DMS53 treated with DMSO at 0.1 percent for 48 hours (cell line): ENCODE measurements around the gene TANK.

Experiments
- DNase-seq: peaks from one replicate; lab custom pipeline; 2025; ENCODE audit not compliant: unreplicated experiment; lab: John Stamatoyannopoulos, UW

Gene TANK

GRCh38 chr2:161228511-161229240, 68.4 kb downstream of the TANK start:
- DNase-seq: no peak

- no peak for DNase-seq
Observed at GRCh38 chr2:161230959-161231358, 70.7 kb downstream of the TANK start.

GRCh38 chr2:161232571-161232970, 72.3 kb downstream of the TANK start:
- DNase-seq: no peak

GRCh38 chr2:161233858-161234431, 73.7 kb downstream of the TANK start:
- DNase-seq: no peak

GRCh38 chr2:161234627-161235026, 74.4 kb downstream of the TANK start:
- DNase-seq: no peak

GRCh38 chr2:161237392-161238264, 77.4 kb downstream of the TANK start:
- peak; percentile 48 for DNase-seq

- no peak for DNase-seq
Observed at GRCh38 chr2:161238265-161238559, 78.0 kb downstream of the TANK start.

GRCh38 chr2:161238560-161239325, 78.5 kb downstream of the TANK start:
- DNase-seq: peak; percentile 52

GRCh38 chr2:161239326-161240109, 79.3 kb downstream of the TANK start:
- no peak for DNase-seq

GRCh38 chr2:161241894-161242293, 81.7 kb downstream of the TANK start:
- DNase-seq: no peak

GRCh38 chr2:161243312-161243711, 83.1 kb downstream of the TANK start:
- no peak for DNase-seq

GRCh38 chr2:161243905-161244304, 83.7 kb downstream of the TANK start:
- DNase-seq: no peak

- peak; percentile 75 for DNase-seq
Observed at GRCh38 chr2:161244387-161245260, 84.4 kb downstream of the TANK start.

GRCh38 chr2:161245261-161245553, 85.0 kb downstream of the TANK start:
- no peak for DNase-seq

- no peak for DNase-seq
Observed at GRCh38 chr2:161245671-161246070, 85.4 kb downstream of the TANK start.

GRCh38 chr2:161246281-161246680, 86.1 kb downstream of the TANK start:
- DNase-seq: no peak

- peak; percentile 96 for DNase-seq
Observed at GRCh38 chr2:161250864-161251436, 90.7 kb downstream of the TANK start.

GRCh38 chr2:161257123-161257952, 97.1 kb downstream of the TANK start:
- no peak for DNase-seq

GRCh38 chr2:161265874-161266273, 105.6 kb downstream of the TANK start:
- peak; percentile 41 for DNase-seq
